Activated CD8-positive, alpha-beta memory T cell treated with anti-CD3 and anti-CD28 coated beads, Interleukin-2, amount 50 U/mL, for 24 hours (primary cell): ENCODE data around the gene CTNNA2.
"Not testable (repeated sequence)": the region's sequence is repeated elsewhere in the genome, so short reads cannot be mapped to it uniquely, and the experiment has no call there.

ENCODE experiments used
- DNase-seq: peaks from one replicate; pipeline ENCODE4 v3.0.0-alpha.2; 2020; ENCODE audit errors: extremely low read depth

Gene CTNNA2

GRCh38 chr2:80146757-80147156 is 633.9 kb downstream of the CTNNA2 start:
- DNase-seq = not testable (repeated sequence)

GRCh38 chr2:80147690-80148089 is 634.8 kb downstream of the CTNNA2 start:
- DNase-seq = no peak

- DNase-seq = no peak
Measured at GRCh38 chr2:80148906-80149305, 636.1 kb downstream of the CTNNA2 start.

GRCh38 chr2:80149991-80150390 is 637.1 kb downstream of the CTNNA2 start:
- DNase-seq = no peak

GRCh38 chr2:80151248-80151647 is 638.4 kb downstream of the CTNNA2 start:
- no peak for DNase-seq

GRCh38 chr2:80151651-80152050 is 638.8 kb downstream of the CTNNA2 start:
- no peak for DNase-seq

- no peak for DNase-seq
Measured at GRCh38 chr2:80153151-80153550, 640.3 kb downstream of the CTNNA2 start.

- DNase-seq = no peak
Measured at GRCh38 chr2:80153768-80154167, 640.9 kb downstream of the CTNNA2 start.

GRCh38 chr2:80154231-80154915 is 641.5 kb downstream of the CTNNA2 start:
- DNase-seq = no peak

- DNase-seq = no peak
Measured at GRCh38 chr2:80164375-80164774, 651.5 kb downstream of the CTNNA2 start.

- DNase-seq = no peak
Measured at GRCh38 chr2:80166483-80167171, 653.8 kb downstream of the CTNNA2 start.

GRCh38 chr2:80167284-80167808 is 654.5 kb downstream of the CTNNA2 start:
- no peak for DNase-seq

- no peak for DNase-seq
Measured at GRCh38 chr2:80168037-80168436, 655.2 kb downstream of the CTNNA2 start.

- no peak for DNase-seq
Measured at GRCh38 chr2:80168801-80169200, 656.0 kb downstream of the CTNNA2 start.

- DNase-seq = no peak
Measured at GRCh38 chr2:80169811-80170594, 657.2 kb downstream of the CTNNA2 start.

GRCh38 chr2:80185091-80185490 is 672.2 kb downstream of the CTNNA2 start:
- no peak for DNase-seq

- no peak for DNase-seq
Measured at GRCh38 chr2:80186262-80186661, 673.4 kb downstream of the CTNNA2 start.

- no peak for DNase-seq
Measured at GRCh38 chr2:80187156-80187555, 674.3 kb downstream of the CTNNA2 start.

GRCh38 chr2:80190166-80190565 is 677.3 kb downstream of the CTNNA2 start:
- no peak for DNase-seq

- no peak for DNase-seq
Measured at GRCh38 chr2:80193566-80193965, 680.7 kb downstream of the CTNNA2 start.

GRCh38 chr2:80195034-80195433 is 682.2 kb downstream of the CTNNA2 start:
- no peak for DNase-seq

GRCh38 chr2:80198042-80198441 is 685.2 kb downstream of the CTNNA2 start:
- no peak for DNase-seq
